GM18526 (cell line): ENCODE results near the gene CDC37.

Experiments
- POLR2A ChIP-seq: IDR thresholded peaks from 3 replicates; pipeline ENCODE4 v1.6.1; 2011; ENCODE audit not compliant: insufficient read length; ENCODE audit errors: extremely low read depth

Gene CDC37

GRCh38 chr19:10344780-10345179 is 58.6 kb downstream of the CDC37 start:
- no peak for TF ChIP-seq POLR2A

GRCh38 chr19:10343495-10343894 is 59.8 kb downstream of the CDC37 start:
- no peak for TF ChIP-seq POLR2A
